ENCODE measurements around the gene NDFIP2. TPM values are rescaled to one million over a fixed set of nuclear protein-coding genes. Genes with fewer than 3 reads are reported as not detected.

Gene NDFIP2
- total RNA-seq, 1 donor: 41.0 TPM

- DNase-seq (ENCODE audit: low read depth): no peak
- no peak for TF ChIP-seq CTCF (IDR thresholded peaks at IDR 0.05; ENCODE audit: insufficient read depth, low read length)
- no peak overlapping the region for H3K4me3 ChIP-seq (ENCODE audit: low read depth, low read length)
Measured at GRCh38 chr13:79468402-79468801, 12.6 kb upstream of the NDFIP2 start.

GRCh38 chr13:79468819-79469218, 12.1 kb upstream of the NDFIP2 start:
- DNase-seq (ENCODE audit: low read depth): no peak
- no peak overlapping the region for H3K4me3 ChIP-seq (ENCODE audit: low read depth, low read length)
- TF ChIP-seq CTCF (IDR thresholded peaks at IDR 0.05; ENCODE audit: insufficient read depth, low read length): no peak

- H3K4me3 ChIP-seq (ENCODE audit: low read depth, low read length): no peak overlapping the region
- no peak for DNase-seq (ENCODE audit: low read depth)
- TF ChIP-seq CTCF (IDR thresholded peaks at IDR 0.05; ENCODE audit: insufficient read depth, low read length): no peak
Measured at GRCh38 chr13:79469608-79470007, 11.3 kb upstream of the NDFIP2 start.

- DNase-seq (ENCODE audit: low read depth): no peak
- H3K4me3 ChIP-seq (ENCODE audit: low read depth, low read length): no peak overlapping the region
- no peak for TF ChIP-seq CTCF (IDR thresholded peaks at IDR 0.05; ENCODE audit: insufficient read depth, low read length)
Measured at GRCh38 chr13:79470666-79471065, 10.3 kb upstream of the NDFIP2 start.

- H3K4me3 ChIP-seq (ENCODE audit: low read depth, low read length): no peak overlapping the region
- DNase-seq (ENCODE audit: low read depth): no peak
- TF ChIP-seq CTCF (IDR thresholded peaks at IDR 0.05; ENCODE audit: insufficient read depth, low read length): no peak
Measured at GRCh38 chr13:79475569-79475968, 5.4 kb upstream of the NDFIP2 start.

GRCh38 chr13:79477968-79478367, 3.0 kb upstream of the NDFIP2 start:
- no peak for TF ChIP-seq CTCF (IDR thresholded peaks at IDR 0.05; ENCODE audit: insufficient read depth, low read length)
- H3K4me3 ChIP-seq (ENCODE audit: low read depth, low read length): no peak overlapping the region
- no peak for DNase-seq (ENCODE audit: low read depth)

GRCh38 chr13:79479882-79480281, 1.1 kb upstream of the NDFIP2 start:
- DNase-seq (ENCODE audit: low read depth): no peak
- no peak overlapping the region for H3K4me3 ChIP-seq (ENCODE audit: low read depth, low read length)
- TF ChIP-seq CTCF (IDR thresholded peaks at IDR 0.05; ENCODE audit: insufficient read depth, low read length): no peak
